GM18526 (cell line): ENCODE results near the gene FGD6.

Source experiments
- POLR2A ChIP-seq: IDR thresholded peaks from 3 replicates; pipeline ENCODE4 v1.6.1; 2011; ENCODE audit not compliant: insufficient read length; ENCODE audit errors: extremely low read depth

Gene FGD6

DNA sequence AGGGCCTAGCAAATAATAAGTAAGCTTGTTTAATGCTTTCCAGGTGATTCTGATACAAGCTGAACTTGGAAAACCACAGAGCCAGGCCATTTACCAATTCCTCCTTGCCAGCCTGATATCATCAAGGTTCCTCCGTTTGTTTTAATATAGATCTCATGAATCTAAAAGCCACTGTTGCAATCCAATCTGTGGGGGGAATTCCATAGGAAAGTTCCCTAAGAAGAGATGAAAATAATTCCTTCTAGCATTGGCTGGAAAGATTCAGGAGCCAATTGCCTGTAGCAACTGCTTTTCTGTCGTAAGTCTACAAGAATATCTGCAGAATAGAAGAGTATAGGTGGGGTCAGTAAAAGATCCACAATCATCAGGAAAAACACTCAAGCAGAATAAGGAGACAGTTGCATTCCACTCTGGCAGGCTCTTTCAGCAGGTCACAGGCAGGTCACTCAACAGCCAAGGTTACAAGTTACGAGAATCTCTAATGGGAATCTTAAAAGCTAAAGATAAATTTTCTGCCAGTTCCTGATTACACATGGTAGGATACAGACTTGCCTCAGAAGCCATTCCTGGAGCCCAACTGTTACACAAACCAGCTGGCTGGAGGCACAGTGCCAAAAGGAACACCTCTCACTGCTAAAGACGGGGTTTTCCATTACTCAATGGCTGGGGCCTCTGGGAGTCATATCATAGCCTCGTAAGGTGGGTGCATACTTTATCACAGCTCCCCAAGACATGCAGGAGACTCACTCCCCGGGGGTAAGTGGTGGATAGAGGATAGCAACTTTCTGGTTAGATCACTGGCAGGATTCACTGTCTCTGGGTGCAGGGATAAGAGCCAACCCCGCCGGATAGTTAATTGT, 43.6 kb downstream of the FGD6 start:
- no peak for TF ChIP-seq POLR2A

- TF ChIP-seq POLR2A = no peak
These were observed 47.9 kb downstream of the FGD6 start for GRCh38 chr12:95169368-95169767.

- TF ChIP-seq POLR2A = no peak
These were observed 48.5 kb downstream of the FGD6 start for GRCh38 chr12:95168746-95169145.

DNA sequence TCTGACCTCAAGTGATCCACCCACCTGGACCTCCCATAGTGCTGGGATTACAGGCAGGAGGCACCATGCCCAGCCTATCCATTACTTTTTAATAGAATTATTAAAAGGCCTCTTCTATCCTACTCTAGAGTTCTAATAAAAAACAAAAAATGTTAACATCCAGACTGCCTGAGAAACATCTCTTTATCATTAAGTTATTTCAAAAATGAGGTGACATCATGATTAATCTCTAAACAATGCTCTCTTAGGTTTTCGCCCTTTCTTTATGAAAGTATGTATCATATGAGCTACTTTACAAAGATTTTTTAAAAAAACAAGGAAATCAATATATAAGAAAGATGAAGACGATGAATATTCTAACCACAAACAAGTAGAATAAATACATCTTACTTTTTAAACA, 52.6 kb downstream of the FGD6 start:
- no peak for TF ChIP-seq POLR2A

GRCh38 chr12:95158919-95159318, 58.3 kb downstream of the FGD6 start:
- no peak for TF ChIP-seq POLR2A

DNA sequence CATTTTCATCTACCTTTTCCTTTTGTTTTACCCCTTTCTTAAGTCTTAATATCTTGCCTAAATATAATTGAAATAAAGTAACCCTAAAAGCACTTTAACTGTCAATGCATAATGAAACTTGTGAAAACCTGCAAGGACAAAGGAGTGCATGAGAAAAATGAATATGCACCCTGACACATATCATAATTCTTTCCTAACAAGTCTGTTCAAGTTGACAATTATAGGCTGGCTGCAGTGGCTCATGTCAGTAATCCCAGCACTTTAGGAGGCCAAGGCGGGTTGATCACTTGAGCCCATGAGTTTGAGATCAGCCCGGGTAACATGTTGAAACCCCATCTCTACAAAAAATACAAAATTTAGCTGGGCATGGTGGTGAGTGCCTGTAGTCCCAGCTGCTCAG, 65.4 kb downstream of the FGD6 start:
- no peak for TF ChIP-seq POLR2A

- no peak for TF ChIP-seq POLR2A
These were observed 65.9 kb downstream of the FGD6 start for GRCh38 chr12:95151406-95151805.

GRCh38 chr12:95150501-95150900, 66.8 kb downstream of the FGD6 start:
- no peak for TF ChIP-seq POLR2A

GRCh38 chr12:95147866-95148265, 69.4 kb downstream of the FGD6 start:
- TF ChIP-seq POLR2A = no peak

- no peak for TF ChIP-seq POLR2A
These were observed 70.5 kb downstream of the FGD6 start for GRCh38 chr12:95146769-95147168.

GRCh38 chr12:95143621-95144205, 73.6 kb downstream of the FGD6 start:
- no peak for TF ChIP-seq POLR2A

GRCh38 chr12:95142431-95143151, 74.7 kb downstream of the FGD6 start:
- TF ChIP-seq POLR2A = no peak

GRCh38 chr12:95141310-95141709, 76.0 kb downstream of the FGD6 start:
- no peak for TF ChIP-seq POLR2A

GRCh38 chr12:95136598-95136997, 80.7 kb downstream of the FGD6 start:
- TF ChIP-seq POLR2A = no peak

GRCh38 chr12:95134085-95134484, 83.2 kb downstream of the FGD6 start:
- no peak for TF ChIP-seq POLR2A
